WERI-Rb-1 (cell line): ENCODE results near the gene DENND2C.

Experiments
- DNase-seq: peaks from one replicate; pipeline ENCODE4 v3.0.0-alpha.2; 2020
- H3K27ac ChIP-seq: fragments of 250-450 bp; sonication (Bioruptor Pico); 2 replicates; pipeline ENCODE4 v1.5.1; 2020; ENCODE audit warnings: mild to moderate bottlenecking, moderate library complexity
- H3K27me3 ChIP-seq: fragments of 250-450 bp; sonication (Bioruptor Pico); 2 replicates; pipeline ENCODE4 v1.5.1; 2021; ENCODE audit warnings: mild to moderate bottlenecking, low read depth, moderate library complexity; ENCODE audit not compliant: insufficient read depth, severe bottlenecking
- H3K36me3 ChIP-seq: fragments of 250-450 bp; sonication (Bioruptor Pico); 2 replicates; pipeline ENCODE4 v1.5.1; 2020; ENCODE audit warnings: mild to moderate bottlenecking, moderate library complexity
- H3K4me3 ChIP-seq: 2 replicates; pipeline ENCODE4 v1.5.1; 2011; ENCODE audit warnings: low read depth, mild to moderate bottlenecking, control low read depth, low read length
- H3K9me3 ChIP-seq: fragments of 250-450 bp; sonication (Bioruptor Pico); 2 replicates; pipeline ENCODE4 v1.5.1; 2021; ENCODE audit warnings: mild to moderate bottlenecking, moderate library complexity; ENCODE audit not compliant: severe bottlenecking
- CTCF ChIP-seq: IDR thresholded peaks from 2 replicates; pipeline ENCODE4 v1.5.1; 2011; ENCODE audit warnings: low read depth, mild to moderate bottlenecking, control low read depth, inconsistent platforms, low read length

Gene DENND2C

GRCh38 chr1:114712977-114713376 is 43.1 kb upstream of the DENND2C start:
- no peaks in the 10 kb centered on the region for H3K9me3 ChIP-seq
- H3K27ac ChIP-seq: no peak overlapping the region
- no peak overlapping the region for H3K4me3 ChIP-seq
- DNase-seq: no peak
- TF ChIP-seq CTCF: no peak
- H3K36me3 ChIP-seq: peaks cover 64% of the 10 kb centered on the region
- no peaks in the 10 kb centered on the region for H3K27me3 ChIP-seq

- Histone ChIP-seq H3K36me3 (peaks cover 79% of the 10 kb centered on the region), H3K27me3 (no peaks in the 10 kb centered on the region), H3K4me3 (no peak overlapping the region), H3K27ac (no peak overlapping the region), H3K9me3 (no peaks in the 10 kb centered on the region)
- DNase-seq: no peak
- no peak for TF ChIP-seq CTCF
Observed at GRCh38 chr1:114710360-114710759, 40.5 kb upstream of the DENND2C start.

GRCh38 chr1:114707604-114708003 is 37.8 kb upstream of the DENND2C start:
- Histone ChIP-seq H3K27ac (no peak overlapping the region), H3K4me3 (no peak overlapping the region), H3K36me3 (peaks cover 62% of the 10 kb centered on the region), H3K9me3 (no peaks in the 10 kb centered on the region), H3K27me3 (no peaks in the 10 kb centered on the region)
- no peak for TF ChIP-seq CTCF
- DNase-seq: no peak

GRCh38 chr1:114703242-114703641 is 33.4 kb upstream of the DENND2C start:
- Histone ChIP-seq H3K27ac (no peak overlapping the region), H3K36me3 (peaks cover 24% of the 10 kb centered on the region), H3K4me3 (no peak overlapping the region), H3K27me3 (no peaks in the 10 kb centered on the region), H3K9me3 (no peaks in the 10 kb centered on the region)
- TF ChIP-seq CTCF: no peak
- DNase-seq: no peak

- Histone ChIP-seq H3K9me3 (no peaks in the 10 kb centered on the region), H3K27ac (no peak overlapping the region), H3K4me3 (no peak overlapping the region), H3K27me3 (no peaks in the 10 kb centered on the region), H3K36me3 (peaks cover 19% of the 10 kb centered on the region)
- TF ChIP-seq CTCF: no peak
- DNase-seq: no peak
Observed at GRCh38 chr1:114702737-114703136, 32.9 kb upstream of the DENND2C start.

- Histone ChIP-seq H3K36me3 (peaks cover 11% of the 10 kb centered on the region), H3K27me3 (no peaks in the 10 kb centered on the region), H3K27ac (no peak overlapping the region), H3K9me3 (no peaks in the 10 kb centered on the region), H3K4me3 (no peak overlapping the region)
- TF ChIP-seq CTCF: no peak
- no peak for DNase-seq
Observed at GRCh38 chr1:114701931-114702330, 32.1 kb upstream of the DENND2C start.
